Breast epithelium (tissue), 3 donors: Measurements from ENCODE around the gene SKAP1.

ENCODE experiments used
- POLR2A ChIP-seq: fragments of 450-650 bp; IDR thresholded peaks from one replicate; pipeline ENCODE4 v1.6.1; 2016; ENCODE audit warnings: antibody characterized with exemption, mild to moderate bottlenecking, moderate library complexity
- POLR2AphosphoS5 ChIP-seq, 3 donors: sonication (generic); formaldehyde crosslinking; IDR thresholded peaks; one replicate each; pipeline ENCODE4 v1.6.1; 2017; ENCODE audit warnings: antibody characterized with exemption in 3 of 3
- TF ChIP-seq, protein P1 (sequence below), 3 donors: fragments of 450-650 bp; IDR thresholded peaks; one replicate each; pipeline ENCODE4 v1.5.1; 2016 to 2017; ENCODE audit warnings: antibody characterized with exemption in 3 of 3, mild to moderate bottlenecking in 3 of 3, moderate library complexity in 3 of 3

DNA sequence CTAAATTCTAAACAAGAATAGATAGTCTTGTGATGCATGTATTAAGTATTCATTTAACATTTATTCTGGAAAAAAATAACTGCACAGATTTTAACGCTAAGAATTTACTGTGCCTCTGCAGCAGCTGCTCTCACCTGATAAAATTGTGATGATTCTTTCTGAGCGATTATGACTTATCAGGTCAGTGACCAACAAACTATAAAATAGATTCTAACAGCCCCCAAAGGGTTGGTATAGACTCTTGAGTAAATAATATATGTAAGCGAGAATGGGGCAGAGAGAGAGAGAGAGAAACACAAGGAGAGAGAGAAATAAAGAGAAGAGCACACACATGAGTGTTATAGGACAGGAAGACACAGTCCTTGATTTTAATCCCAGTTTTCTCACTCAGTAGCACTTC is 178.1 kb downstream of the SKAP1 start:
- TF ChIP-seq POLR2A (no peak), POLR2AphosphoS5 (IDR thresholded peaks at IDR 0.05) (no peak)
- TF ChIP-seq, protein P1, sequence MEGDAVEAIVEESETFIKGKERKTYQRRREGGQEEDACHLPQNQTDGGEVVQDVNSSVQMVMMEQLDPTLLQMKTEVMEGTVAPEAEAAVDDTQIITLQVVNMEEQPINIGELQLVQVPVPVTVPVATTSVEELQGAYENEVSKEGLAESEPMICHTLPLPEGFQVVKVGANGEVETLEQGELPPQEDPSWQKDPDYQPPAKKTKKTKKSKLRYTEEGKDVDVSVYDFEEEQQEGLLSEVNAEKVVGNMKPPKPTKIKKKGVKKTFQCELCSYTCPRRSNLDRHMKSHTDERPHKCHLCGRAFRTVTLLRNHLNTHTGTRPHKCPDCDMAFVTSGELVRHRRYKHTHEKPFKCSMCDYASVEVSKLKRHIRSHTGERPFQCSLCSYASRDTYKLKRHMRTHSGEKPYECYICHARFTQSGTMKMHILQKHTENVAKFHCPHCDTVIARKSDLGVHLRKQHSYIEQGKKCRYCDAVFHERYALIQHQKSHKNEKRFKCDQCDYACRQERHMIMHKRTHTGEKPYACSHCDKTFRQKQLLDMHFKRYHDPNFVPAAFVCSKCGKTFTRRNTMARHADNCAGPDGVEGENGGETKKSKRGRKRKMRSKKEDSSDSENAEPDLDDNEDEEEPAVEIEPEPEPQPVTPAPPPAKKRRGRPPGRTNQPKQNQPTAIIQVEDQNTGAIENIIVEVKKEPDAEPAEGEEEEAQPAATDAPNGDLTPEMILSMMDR (IDR thresholded peaks at IDR 0.05), result no peak
